GM23338 (cell line): Measurements from ENCODE around the gene FSIP1.

ENCODE experiments used
- EZH2 ChIP-seq: fragments of 200-600 bp; sonication (generic); IDR thresholded peaks from one replicate; pipeline ENCODE4 v1.8.0; 2017; ENCODE audit warnings: antibody characterized with exemption, mild to moderate bottlenecking, low read depth; ENCODE audit not compliant: unreplicated experiment
- EZH2phosphoT487 ChIP-seq: fragments of 200-600 bp; sonication (generic); IDR thresholded peaks from one replicate; pipeline ENCODE4 v1.8.1; 2018; ENCODE audit warnings: antibody characterized with exemption; ENCODE audit not compliant: unreplicated experiment
- JUNB ChIP-seq: IDR thresholded peaks from one replicate; pipeline ENCODE4 v1.6.1; 2016; ENCODE audit warnings: antibody characterized with exemption; ENCODE audit not compliant: unreplicated experiment
- STAT1 ChIP-seq: IDR thresholded peaks from one replicate; pipeline ENCODE4 v1.6.1; 2016; ENCODE audit warnings: antibody characterized with exemption; ENCODE audit not compliant: unreplicated experiment
- ZNF114 ChIP-seq: fragments of 250-450 bp; sonication (Bioruptor Pico); IDR thresholded peaks from 2 replicates; pipeline ENCODE4 v1.5.0; 2020; ENCODE audit warnings: mild to moderate bottlenecking, moderate library complexity
- TF ChIP-seq, protein P1 (sequence below), 2 experiments: fragments of 200-600 bp in 1 of 2; sonication (generic) in 1 of 2; conservative IDR thresholded peaks; 2 replicates each; pipeline versions ENCODE4 v1.5.1 to v1.6.1; 2016 to 2017; ENCODE audit warnings: antibody characterized with exemption in 2 of 2, low read depth in 2 of 2, mild to moderate bottlenecking in 2 of 2, moderate library complexity in 1 of 2
- TF ChIP-seq, protein P2 (sequence below): IDR thresholded peaks from one replicate; pipeline ENCODE4 v1.6.1; 2018; ENCODE audit warnings: antibody characterized with exemption; ENCODE audit not compliant: unreplicated experiment
- TF ChIP-seq, protein P3 (sequence below): IDR thresholded peaks from 2 replicates; pipeline ENCODE4 v1.6.1; 2016; ENCODE audit warnings: antibody characterized with exemption

DNA sequence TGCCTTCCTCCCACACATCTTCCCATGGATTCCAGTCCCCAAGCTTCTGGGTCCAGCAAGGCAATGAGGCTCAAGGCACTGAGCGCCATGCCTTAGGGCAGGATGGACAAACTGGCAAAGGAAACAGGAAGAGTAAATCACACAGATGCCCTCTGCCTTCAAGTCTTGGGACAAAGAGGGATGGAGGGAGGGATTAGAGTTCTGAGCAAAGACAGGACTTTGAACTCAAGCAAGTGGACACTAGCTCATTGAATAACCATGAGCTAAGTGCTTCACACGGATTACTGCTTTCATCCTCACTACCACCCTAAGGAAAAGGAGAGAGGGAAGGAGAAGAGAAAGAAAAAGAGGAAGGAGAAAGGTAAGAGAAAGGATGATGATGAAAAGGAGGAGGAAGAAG, 209.4 kb downstream of the FSIP1 start:
- TF ChIP-seq, protein P1, sequence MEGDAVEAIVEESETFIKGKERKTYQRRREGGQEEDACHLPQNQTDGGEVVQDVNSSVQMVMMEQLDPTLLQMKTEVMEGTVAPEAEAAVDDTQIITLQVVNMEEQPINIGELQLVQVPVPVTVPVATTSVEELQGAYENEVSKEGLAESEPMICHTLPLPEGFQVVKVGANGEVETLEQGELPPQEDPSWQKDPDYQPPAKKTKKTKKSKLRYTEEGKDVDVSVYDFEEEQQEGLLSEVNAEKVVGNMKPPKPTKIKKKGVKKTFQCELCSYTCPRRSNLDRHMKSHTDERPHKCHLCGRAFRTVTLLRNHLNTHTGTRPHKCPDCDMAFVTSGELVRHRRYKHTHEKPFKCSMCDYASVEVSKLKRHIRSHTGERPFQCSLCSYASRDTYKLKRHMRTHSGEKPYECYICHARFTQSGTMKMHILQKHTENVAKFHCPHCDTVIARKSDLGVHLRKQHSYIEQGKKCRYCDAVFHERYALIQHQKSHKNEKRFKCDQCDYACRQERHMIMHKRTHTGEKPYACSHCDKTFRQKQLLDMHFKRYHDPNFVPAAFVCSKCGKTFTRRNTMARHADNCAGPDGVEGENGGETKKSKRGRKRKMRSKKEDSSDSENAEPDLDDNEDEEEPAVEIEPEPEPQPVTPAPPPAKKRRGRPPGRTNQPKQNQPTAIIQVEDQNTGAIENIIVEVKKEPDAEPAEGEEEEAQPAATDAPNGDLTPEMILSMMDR (conservative IDR thresholded peaks at IDR 0.05; ENCODE audit: low read depth in 2 of 2) = no peak
- TF ChIP-seq JUNB (no peak), ZNF114 (no peak), EZH2phosphoT487 (no peak), STAT1 (no peak), EZH2 (no peak)
- TF ChIP-seq, protein P2, sequence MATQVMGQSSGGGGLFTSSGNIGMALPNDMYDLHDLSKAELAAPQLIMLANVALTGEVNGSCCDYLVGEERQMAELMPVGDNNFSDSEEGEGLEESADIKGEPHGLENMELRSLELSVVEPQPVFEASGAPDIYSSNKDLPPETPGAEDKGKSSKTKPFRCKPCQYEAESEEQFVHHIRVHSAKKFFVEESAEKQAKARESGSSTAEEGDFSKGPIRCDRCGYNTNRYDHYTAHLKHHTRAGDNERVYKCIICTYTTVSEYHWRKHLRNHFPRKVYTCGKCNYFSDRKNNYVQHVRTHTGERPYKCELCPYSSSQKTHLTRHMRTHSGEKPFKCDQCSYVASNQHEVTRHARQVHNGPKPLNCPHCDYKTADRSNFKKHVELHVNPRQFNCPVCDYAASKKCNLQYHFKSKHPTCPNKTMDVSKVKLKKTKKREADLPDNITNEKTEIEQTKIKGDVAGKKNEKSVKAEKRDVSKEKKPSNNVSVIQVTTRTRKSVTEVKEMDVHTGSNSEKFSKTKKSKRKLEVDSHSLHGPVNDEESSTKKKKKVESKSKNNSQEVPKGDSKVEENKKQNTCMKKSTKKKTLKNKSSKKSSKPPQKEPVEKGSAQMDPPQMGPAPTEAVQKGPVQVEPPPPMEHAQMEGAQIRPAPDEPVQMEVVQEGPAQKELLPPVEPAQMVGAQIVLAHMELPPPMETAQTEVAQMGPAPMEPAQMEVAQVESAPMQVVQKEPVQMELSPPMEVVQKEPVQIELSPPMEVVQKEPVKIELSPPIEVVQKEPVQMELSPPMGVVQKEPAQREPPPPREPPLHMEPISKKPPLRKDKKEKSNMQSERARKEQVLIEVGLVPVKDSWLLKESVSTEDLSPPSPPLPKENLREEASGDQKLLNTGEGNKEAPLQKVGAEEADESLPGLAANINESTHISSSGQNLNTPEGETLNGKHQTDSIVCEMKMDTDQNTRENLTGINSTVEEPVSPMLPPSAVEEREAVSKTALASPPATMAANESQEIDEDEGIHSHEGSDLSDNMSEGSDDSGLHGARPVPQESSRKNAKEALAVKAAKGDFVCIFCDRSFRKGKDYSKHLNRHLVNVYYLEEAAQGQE = no peak
- TF ChIP-seq, protein P3, sequence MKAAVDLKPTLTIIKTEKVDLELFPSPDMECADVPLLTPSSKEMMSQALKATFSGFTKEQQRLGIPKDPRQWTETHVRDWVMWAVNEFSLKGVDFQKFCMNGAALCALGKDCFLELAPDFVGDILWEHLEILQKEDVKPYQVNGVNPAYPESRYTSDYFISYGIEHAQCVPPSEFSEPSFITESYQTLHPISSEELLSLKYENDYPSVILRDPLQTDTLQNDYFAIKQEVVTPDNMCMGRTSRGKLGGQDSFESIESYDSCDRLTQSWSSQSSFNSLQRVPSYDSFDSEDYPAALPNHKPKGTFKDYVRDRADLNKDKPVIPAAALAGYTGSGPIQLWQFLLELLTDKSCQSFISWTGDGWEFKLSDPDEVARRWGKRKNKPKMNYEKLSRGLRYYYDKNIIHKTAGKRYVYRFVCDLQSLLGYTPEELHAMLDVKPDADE = no peak
